Adrenal gland (tissue), 12 donors: ENCODE results near the gene WNT5B. TPM values are rescaled to one million over a fixed set of nuclear protein-coding genes. Genes with fewer than 3 reads are reported as not detected.

Experiments
- DNase-seq, 7 donors: peaks; one replicate each; pipeline ENCODE4 v3.0.0-alpha.2; 2019 to 2020
- H3K27ac ChIP-seq, 5 donors: fragments of 200-600 bp; sonication (generic) in 4 of 5; 1 replicate in 3 of 5; 2 replicates in 2 of 5; pipeline versions ENCODE4 v1.5.1 to v1.8.0; 2016 to 2020; ENCODE audit warnings: mild to moderate bottlenecking in 1 of 5
- H3K27me3 ChIP-seq: fragments of 200-600 bp; 2 replicates; pipeline ENCODE4 v1.8.0; 2021
- H3K36me3 ChIP-seq, 2 donors: fragments of 200-600 bp; replicated peaks in 1 of 2; 1 replicate in 1 of 2; 2 replicates in 1 of 2; pipeline versions ENCODE4 v1.5.1 to v1.8.0; 2018 to 2022
- H3K4me1 ChIP-seq, 2 donors: fragments of 200-600 bp; replicated peaks in 1 of 2; 1 replicate in 1 of 2; 2 replicates in 1 of 2; pipeline versions ENCODE4 v1.5.1 to v1.8.0; 2018 to 2021
- H3K4me3 ChIP-seq, 4 donors: fragments of 200-600 bp; sonication (generic) in 3 of 4; one replicate each; pipeline ENCODE4 v1.5.1; 2016 to 2018
- H3K9me3 ChIP-seq, 3 donors: fragments of 200-600 bp; sonication (generic) in 1 of 3; replicated peaks in 1 of 3; 1 replicate in 2 of 3; 2 replicates in 1 of 3; pipeline versions ENCODE4 v1.5.1 to v1.8.0; 2016 to 2021
- CTCF ChIP-seq, 6 experiments: fragments of 450-650 bp in 4 of 6; fragments of 200-600 bp in 2 of 6; sonication (generic) in 1 of 6; IDR thresholded peaks; 1 replicate in 5 of 6; 2 replicates in 1 of 6; pipeline versions ENCODE4 v1.5.1 to v1.8.0; 2016 to 2021; ENCODE audit warnings: antibody characterized with exemption in 6 of 6, mild to moderate bottlenecking in 2 of 6, moderate library complexity in 1 of 6
- POLR2A ChIP-seq, 2 donors: fragments of 450-650 bp; IDR thresholded peaks; one replicate each; pipeline ENCODE4 v1.6.1; 2017; ENCODE audit warnings: antibody characterized with exemption in 2 of 2, mild to moderate bottlenecking in 2 of 2, moderate library complexity in 1 of 2
- WGBS, 4 donors: extraction: QIAGEN DNeasy Blood & Tissue Kit in 2 of 4; methylation state at CpG; one replicate each; pipeline versions ENCODE4 v1.1.5 to v1.1.7; 2013 to 2017; 5-methylcytosine and 5-hydroxymethylcytosine counted together
- intact Hi-C, 2 donors: fragments of 100-400 bp; cut with DNase I; formaldehyde crosslinking; loops; one replicate each; pipeline versions ENCODE4 v1.14.1 to v1.15.0; 2022 to 2023
- polyA plus RNA-seq, 3 donors: library from polyadenylated mRNA; stranded (reverse); fragments of 200-250 nt in 2 of 3; fragments of 350-450 nt in 1 of 3; fragmentation: Illumina TruSeq in 1 of 3; extraction: RNeasy Lipid Tissue Mini Kit (QIAGEN cat#74804) in 1 of 3; gene quantifications; one replicate each; pipeline ENCODE4 v1.2.3, GENCODE V29; 2013 to 2014
- total RNA-seq, 9 donors: library from RNA; depleted of rRNA in 4 of 9; stranded (reverse); fragments of >200 nt in 4 of 9; fragments of 120-200 nt in 1 of 9; fragmentation: NEBNext Ultra II Directional in 1 of 9; extraction: Animal tissue kit (Norgen Biotek cat#: 25700) in 1 of 9; gene quantifications; one replicate each; pipeline versions ENCODE4 v1.1.0 to v1.2.4, GENCODE V29; 2013 to 2023
- donor health status: healthy with polysubstance abuse.
- donor health status: Bipolar disorder and iron deficiency.
- donor health status: DM: yes; HTN: yes; CAD: no.
- donor health status: DM: no; HTN: no; CAD: no.
- donor health status: DM: no; HTN: no; CAD: no.
- donor health status: DM: yes; HTN: yes; CAD: no.

WNT5B gene
- total and polyA plus RNA-seq, 12 donors, result 0.44 to 11.1 (median 1.6) TPM

- intact Hi-C loops, result loop anchor here in 1 of 2 donors (10.0 kb wide), 2 partner anchors 399 to 949 kb away; no protein-coding TSS in a partner anchor
- H3K4me3 ChIP-seq, result no peak overlapping the region
- H3K27ac ChIP-seq, result no peak overlapping the region
- no peaks in the 10 kb centered on the region for H3K36me3 ChIP-seq
- TF ChIP-seq CTCF (IDR thresholded peaks at IDR 0.05) (no peak), POLR2A (IDR thresholded peaks at IDR 0.05) (no peak)
- no peaks in the 10 kb centered on the region for H3K27me3 ChIP-seq
- H3K4me1 ChIP-seq, result peaks cover 0 to under 1% of the 10 kb centered on the region in 2 donors
- DNase-seq, result no peak
- no peaks in the 10 kb centered on the region for H3K9me3 ChIP-seq
- 75 to 82% (median 79%) methylated on average over 11 of the region's 11 CpGs for WGBS, 4 donors
Measured at GRCh38 chr12:1635301-1636095, 6.5 kb downstream of the WNT5B start.

- TF ChIP-seq CTCF (IDR thresholded peaks at IDR 0.05) (no peak), POLR2A (IDR thresholded peaks at IDR 0.05) (no peak)
- Histone ChIP-seq H3K27me3 (no peaks in the 10 kb centered on the region), H3K27ac (no peak overlapping the region), H3K36me3 (no peaks in the 10 kb centered on the region), H3K4me1 (no peaks in the 10 kb centered on the region), H3K9me3 (no peaks in the 10 kb centered on the region), H3K4me3 (no peak overlapping the region)
- intact Hi-C loops, result loop anchor here in 1 of 2 donors (10.0 kb wide), 2 partner anchors 397 to 947 kb away; no protein-coding TSS in a partner anchor
- DNase-seq, result no peak
- WGBS, 4 donors, result 65 to 80% (median 74%) methylated on average over 5 of the region's 5 CpGs
Measured at GRCh38 chr12:1638203-1638602, 9.2 kb downstream of the WNT5B start.

- no peak overlapping the region for H3K27ac ChIP-seq
- no peak overlapping the region for H3K4me3 ChIP-seq
- intact Hi-C loops, result loop anchor here in 1 of 2 donors (10.0 kb wide), 2 partner anchors 395 to 945 kb away; no protein-coding TSS in a partner anchor
- no peaks in the 10 kb centered on the region for H3K27me3 ChIP-seq
- 83 to 90% (median 89%) methylated on average over 28 to 40 of the region's 40 CpGs for WGBS, 4 donors
- H3K36me3 ChIP-seq, result no peaks in the 10 kb centered on the region
- DNase-seq, result no peak
- peaks cover 3 to 5% of the 10 kb centered on the region in 2 donors for H3K4me1 ChIP-seq
- no peaks in the 10 kb centered on the region for H3K9me3 ChIP-seq
- TF ChIP-seq POLR2A (IDR thresholded peaks at IDR 0.05) (no peak), CTCF (IDR thresholded peaks at IDR 0.05) (no peak)
Measured at GRCh38 chr12:1639538-1639937, 10.5 kb downstream of the WNT5B start.

GRCh38 chr12:1640328-1641234 lies 11.6 kb downstream of the WNT5B start:
- Histone ChIP-seq H3K27ac (no peak overlapping the region), H3K36me3 (no peaks in the 10 kb centered on the region), H3K4me1 (peaks cover 7 to 9% of the 10 kb centered on the region in 2 donors), H3K27me3 (no peaks in the 10 kb centered on the region), H3K4me3 (no peak overlapping the region), H3K9me3 (no peaks in the 10 kb centered on the region)
- no peak for DNase-seq
- TF ChIP-seq POLR2A (IDR thresholded peaks at IDR 0.05), result no peak
- intact Hi-C loops, result loop anchor here in 1 of 2 donors (10.0 kb wide), 1 partner anchor 294 kb away; no protein-coding TSS in a partner anchor
- WGBS, 4 donors, result 80 to 86% (median 84%) methylated on average over 13 to 18 of the region's 18 CpGs
